ENCODE measurements around the gene CYB5RL. TPM values are rescaled to one million over a fixed set of nuclear protein-coding genes. Genes with fewer than 3 reads are reported as not detected.
"Not testable (repeated sequence)": the region's sequence is repeated elsewhere in the genome, so short reads cannot be mapped to it uniquely, and the experiment has no call there.

The CYB5RL gene
- total RNA-seq, 2 experiments from 2014 or later: 13.5 to 13.8 TPM

DNA sequence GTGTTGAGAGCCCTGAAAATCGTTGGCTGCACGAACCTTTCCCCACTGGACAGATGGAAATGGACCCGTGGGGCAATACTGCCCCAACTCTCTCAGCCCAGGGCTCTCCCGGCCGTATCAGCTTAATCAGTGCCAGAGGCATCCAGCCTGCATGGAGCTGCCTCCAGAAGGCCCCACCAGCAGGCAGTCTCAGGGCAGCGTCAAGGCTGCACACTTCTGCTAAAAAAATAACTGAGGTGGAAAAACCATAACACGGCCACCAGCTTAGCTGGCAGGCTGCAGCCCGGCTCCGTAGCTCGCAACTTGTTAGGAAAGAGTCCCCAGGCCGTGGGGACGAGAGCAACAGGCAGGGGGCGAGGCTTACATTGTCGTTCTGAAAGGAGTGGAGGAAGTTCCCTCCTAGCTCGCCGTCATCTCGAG, 28.1 kb upstream of the CYB5RL start:
- ChIA-PET CTCF (no interaction called here), POLR2A (no interaction called here)

GRCh38 chr1:54227091-54227602, 27.3 kb upstream of the CYB5RL start:
- ChIA-PET POLR2A (no interaction called here), CTCF (no interaction called here)

DNA sequence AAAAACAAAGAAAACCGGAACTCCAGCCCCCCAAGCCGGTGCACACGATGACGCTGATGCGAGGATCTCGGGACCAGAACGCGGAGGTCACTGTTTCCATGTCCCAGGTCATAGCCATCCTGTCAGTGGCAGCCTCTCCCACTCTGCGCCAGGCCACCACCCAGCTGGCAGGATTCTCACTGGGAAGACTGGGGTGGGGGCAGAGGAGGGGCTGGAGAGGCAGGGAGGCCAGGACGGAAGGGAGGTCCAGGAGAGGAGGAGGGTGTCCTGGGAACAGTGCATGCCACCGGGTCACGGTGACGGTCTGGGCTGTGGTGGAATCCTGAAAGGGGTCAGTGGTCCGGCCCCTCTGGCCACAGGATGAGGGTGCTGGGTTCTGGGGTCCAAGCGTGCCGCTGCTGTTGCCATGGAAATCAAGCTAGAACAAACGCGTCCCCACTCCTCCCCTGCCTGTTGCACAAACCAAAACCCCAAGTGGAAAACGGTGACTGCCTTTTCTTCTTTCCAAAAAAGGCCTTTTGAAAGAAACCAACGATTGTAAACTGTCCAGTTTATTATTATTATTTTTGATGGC, 26.2 kb upstream of the CYB5RL start:
- CTCF ChIA-PET: no interaction called here
- POLR2A ChIA-PET: no interaction called here

DNA sequence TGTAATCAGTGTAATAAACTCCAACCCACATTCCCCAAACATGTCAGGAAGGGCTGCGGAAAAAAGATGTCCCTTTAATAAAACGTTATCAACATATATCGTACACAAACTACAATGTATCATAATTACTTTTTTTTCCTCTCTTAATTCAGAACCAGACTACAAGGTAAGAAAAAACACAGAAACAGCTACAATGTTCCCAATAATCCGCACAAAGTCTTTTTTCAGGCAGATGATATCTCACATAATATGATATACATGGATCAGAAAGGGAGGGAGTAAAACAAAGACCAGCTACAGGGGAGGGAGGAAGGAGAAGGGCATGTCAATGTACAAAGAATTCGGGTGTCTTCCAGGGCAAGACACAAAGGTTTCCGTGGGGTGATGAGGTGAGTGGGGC, 25.5 kb upstream of the CYB5RL start:
- CTCF ChIA-PET: no interaction called here
- POLR2A ChIA-PET: no interaction called here

DNA sequence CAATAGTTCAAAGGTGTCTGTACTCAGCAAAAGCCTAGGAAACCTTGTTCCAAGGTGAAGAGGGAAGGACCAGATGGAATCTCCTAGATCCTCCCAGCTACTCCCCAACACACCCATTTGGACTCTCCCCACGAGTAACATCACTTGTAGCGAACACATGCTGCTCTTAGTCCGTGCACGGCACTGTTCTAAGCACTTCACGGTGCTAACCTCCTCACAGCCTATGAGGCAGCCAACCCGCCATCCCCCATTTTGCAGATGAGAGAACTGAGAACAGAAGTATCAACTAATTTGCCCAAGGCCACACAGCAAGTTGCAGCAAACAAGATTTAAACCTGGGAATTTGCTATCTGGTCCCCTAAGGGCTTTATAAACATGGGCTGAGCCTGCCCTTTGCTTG, 24.4 kb upstream of the CYB5RL start:
- ChIA-PET POLR2A (no interaction called here), CTCF (no interaction called here)

- CTCF ChIA-PET: no interaction called here
Measured at GRCh38 chr1:54223441-54224202, 23.8 kb upstream of the CYB5RL start.

GRCh38 chr1:54222711-54223110, 22.9 kb upstream of the CYB5RL start:
- ChIA-PET CTCF (no interaction called here), POLR2A (no interaction called here)

More at GRCh38 chr1:54223441-54224202, 23.8 kb upstream of the CYB5RL start:
- POLR2A ChIA-PET: no interaction called here

DNA sequence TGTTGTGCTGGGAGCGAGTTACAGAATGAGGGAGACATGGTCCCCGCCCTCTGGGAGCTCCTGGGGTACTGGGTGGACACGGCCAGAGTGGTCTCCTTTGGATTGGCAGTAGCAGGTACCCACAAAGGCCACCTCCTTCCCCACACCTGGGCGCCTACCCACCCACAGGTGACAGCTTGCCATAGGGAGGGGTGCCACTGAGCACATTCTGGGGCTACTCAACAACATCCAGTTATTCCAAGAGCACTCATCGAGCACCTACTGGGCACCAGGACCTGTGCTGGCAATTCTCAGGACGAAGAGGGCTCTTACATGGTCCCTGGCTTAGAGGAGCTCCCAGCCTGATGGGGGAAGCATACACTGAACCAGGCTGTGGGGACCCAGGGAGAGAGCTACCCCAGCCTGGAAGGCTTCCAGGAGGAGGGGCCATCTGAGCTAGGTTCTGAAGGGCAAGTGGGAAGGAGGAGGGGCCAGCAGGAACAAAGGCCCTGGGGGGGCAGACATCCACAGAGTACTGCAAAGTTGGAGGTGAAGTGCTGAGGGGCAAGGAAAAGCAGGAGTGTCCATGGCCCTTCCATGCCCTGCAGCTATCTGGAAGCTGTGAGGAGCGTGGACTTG, 22.1 kb upstream of the CYB5RL start:
- ChIA-PET POLR2A (no interaction called here), CTCF (no interaction called here)

GRCh38 chr1:54221113-54221834, 21.4 kb upstream of the CYB5RL start:
- POLR2A ChIA-PET: no interaction called here
- CTCF ChIA-PET: no interaction called here

GRCh38 chr1:54220004-54220811, 20.4 kb upstream of the CYB5RL start:
- POLR2A ChIA-PET: no interaction called here
- CTCF ChIA-PET: no interaction called here

DNA sequence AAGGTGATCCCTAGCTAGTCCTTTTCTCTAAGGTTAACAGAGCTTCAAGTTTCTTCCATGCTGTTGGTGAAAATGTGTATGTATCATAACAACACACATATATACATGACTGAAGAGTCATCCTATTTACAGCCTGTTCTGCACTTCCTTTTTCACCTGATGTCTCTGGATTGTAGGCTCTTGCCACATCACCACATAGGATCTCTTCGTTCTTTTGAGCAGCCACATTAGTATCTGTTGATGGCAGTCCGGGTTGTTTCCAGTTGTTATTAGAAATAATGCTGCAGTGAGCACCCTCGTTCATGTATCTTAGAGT, 19.8 kb upstream of the CYB5RL start:
- POLR2A ChIA-PET: no interaction called here
- CTCF ChIA-PET: no interaction called here

GRCh38 chr1:54218883-54219687, 19.3 kb upstream of the CYB5RL start:
- CTCF ChIA-PET: no interaction called here
- POLR2A ChIA-PET: no interaction called here

- POLR2A ChIA-PET: no interaction called here
- CTCF ChIA-PET: no interaction called here
Measured at GRCh38 chr1:54215523-54215922, 15.7 kb upstream of the CYB5RL start.

DNA sequence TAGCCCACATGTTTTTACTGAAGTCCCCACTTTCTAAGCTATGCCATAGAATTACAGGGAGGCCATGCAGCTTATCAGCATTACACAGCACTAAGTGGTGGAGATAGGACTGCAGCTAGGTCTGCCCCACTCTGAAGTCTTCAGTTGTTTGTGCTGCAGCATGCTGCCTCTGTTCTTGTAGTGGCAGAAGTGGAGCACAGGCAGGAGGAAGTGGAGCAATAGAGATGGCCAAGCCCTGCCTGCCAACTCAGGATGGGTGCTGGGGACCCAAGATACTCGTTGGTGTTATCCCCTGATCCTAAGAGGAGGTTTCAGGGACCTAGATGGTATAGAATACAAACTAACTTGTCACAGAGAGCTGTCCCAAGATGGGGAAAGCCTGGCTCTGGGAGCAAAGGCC, 13.0 kb upstream of the CYB5RL start:
- ChIA-PET CTCF (no interaction called here), POLR2A (interaction anchor here (1.1 kb wide), 1 partner anchor 17 kb away, joined by 4 read pairs; no protein-coding TSS in a partner anchor)

- CTCF ChIA-PET: not testable (repeated sequence)
- POLR2A ChIA-PET: interaction anchor here (0.6 kb wide), 1 partner anchor 284 kb away, joined by 7 read pairs; no protein-coding TSS in a partner anchor
Measured at GRCh38 chr1:54207896-54208295, 8.1 kb upstream of the CYB5RL start.

GRCh38 chr1:54207287-54207686, 7.5 kb upstream of the CYB5RL start:
- POLR2A ChIA-PET: no interaction called here
- CTCF ChIA-PET: no interaction called here

DNA sequence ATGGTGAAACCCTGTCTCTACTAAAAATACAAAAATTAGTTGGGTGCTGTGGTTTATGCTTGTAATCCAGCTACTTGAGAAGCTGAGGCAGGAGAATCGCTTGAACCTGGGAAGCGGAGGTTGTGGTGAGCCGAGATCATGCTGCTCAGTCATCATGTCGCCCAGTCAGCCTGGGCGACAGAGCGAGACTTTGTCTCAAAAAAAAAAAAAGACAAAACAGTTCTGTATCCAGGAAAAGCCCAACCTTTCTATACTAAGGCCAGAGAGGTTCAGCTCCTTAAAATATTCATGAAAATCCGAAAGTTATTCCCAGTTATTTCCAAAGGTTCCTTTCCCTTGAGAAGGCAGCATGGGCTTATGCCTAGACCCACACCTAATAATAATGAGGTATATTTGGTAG, 4.4 kb upstream of the CYB5RL start:
- POLR2A ChIA-PET: no interaction called here
- CTCF ChIA-PET: no interaction called here

- ChIA-PET POLR2A (interaction anchor here (0.7 kb wide), 1 partner anchor 264 kb away, joined by 3 read pairs; no protein-coding TSS in a partner anchor), CTCF (interaction anchor here (1.4 to 2.0 kb wide), 2 partner anchors 19 to 289 kb away, joined by 5 to 6 read pairs; no protein-coding TSS in a partner anchor)
Measured at GRCh38 chr1:54200519-54200997, 728 bp upstream of the CYB5RL start.

Data from activated CD8-positive, alpha-beta memory T cell treated with anti-CD3 and anti-CD28 coated beads for 36 hours (primary cell).